IMR-90 (cell line): ENCODE measurements around the gene ITFG1.

ENCODE experiments used
- CTCF ChIP-seq: conservative IDR thresholded peaks from 2 replicates; pipeline ENCODE4 v1.5.1; 2012; ENCODE audit warnings: mild to moderate bottlenecking, low read depth, low read length, improper control_type of control experiment
- ELK1 ChIP-seq: fragments of 150-350 bp; IDR thresholded peaks from 2 replicates; pipeline ENCODE4 v1.6.1; 2016; ENCODE audit warnings: low read depth, mild to moderate bottlenecking, low read length, moderate library complexity, borderline replicate concordance
- POLR2A ChIP-seq: IDR thresholded peaks from 2 replicates; pipeline ENCODE4 v1.6.1; 2012; ENCODE audit warnings: mild to moderate bottlenecking, low read depth, low read length

- TF ChIP-seq ELK1 (no peak), CTCF (no peak), POLR2A (no peak)
Measured at GRCh38 chr16:47229053-47230050, 231.5 kb downstream of the ITFG1 start.
